SJSA1 (cell line): Measurements from ENCODE around the gene NXPH4. TPM values are rescaled to one million over a fixed set of nuclear protein-coding genes. Genes with fewer than 3 reads are reported as not detected.
A peak's percentile ranks its signal among the peaks of the same experiment; 100 is the strongest.

Source experiments
- DNase-seq, 2 experiments: peaks; one replicate each; pipeline ENCODE4 v3.0.0-alpha.2; 2015 to 2020; ENCODE audit warnings: low spot score in 2 of 2, low read depth in 1 of 2
- H3K27ac ChIP-seq: fragments of 250-450 bp; sonication (Bioruptor Pico); 2 replicates; pipeline ENCODE4 v1.5.1; 2020; ENCODE audit warnings: mild to moderate bottlenecking, moderate library complexity
- H3K27me3 ChIP-seq: fragments of 250-450 bp; sonication (Bioruptor Pico); replicated peaks from 2 replicates; pipeline ENCODE4 v1.5.1; 2020; ENCODE audit warnings: mild to moderate bottlenecking, moderate library complexity
- H3K36me3 ChIP-seq: fragments of 250-450 bp; sonication (Bioruptor Pico); 2 replicates; pipeline ENCODE4 v1.5.1; 2020; ENCODE audit warnings: mild to moderate bottlenecking
- H3K4me1 ChIP-seq: fragments of 250-450 bp; sonication (Bioruptor Pico); replicated peaks from 2 replicates; pipeline ENCODE4 v1.6.1; 2021; ENCODE audit warnings: mild to moderate bottlenecking
- H3K4me3 ChIP-seq: fragments of 250-450 bp; sonication (Bioruptor Pico); 2 replicates; pipeline ENCODE4 v1.5.1; 2020; ENCODE audit warnings: mild to moderate bottlenecking
- H3K9me3 ChIP-seq: fragments of 250-450 bp; sonication (Bioruptor Pico); replicated peaks from 2 replicates; pipeline ENCODE4 v1.5.1; 2020; ENCODE audit warnings: mild to moderate bottlenecking
- total RNA-seq: library from RNA; depleted of rRNA; stranded (reverse); fragments of >200 nt; shearing (Covaris generic); gene quantifications from 2 replicates; pipeline ENCODE4 v1.2.3, GENCODE V29; 2014

NXPH4 gene
- total RNA-seq, 1 experiment from 2014 or later, result 0.13 TPM

DNA sequence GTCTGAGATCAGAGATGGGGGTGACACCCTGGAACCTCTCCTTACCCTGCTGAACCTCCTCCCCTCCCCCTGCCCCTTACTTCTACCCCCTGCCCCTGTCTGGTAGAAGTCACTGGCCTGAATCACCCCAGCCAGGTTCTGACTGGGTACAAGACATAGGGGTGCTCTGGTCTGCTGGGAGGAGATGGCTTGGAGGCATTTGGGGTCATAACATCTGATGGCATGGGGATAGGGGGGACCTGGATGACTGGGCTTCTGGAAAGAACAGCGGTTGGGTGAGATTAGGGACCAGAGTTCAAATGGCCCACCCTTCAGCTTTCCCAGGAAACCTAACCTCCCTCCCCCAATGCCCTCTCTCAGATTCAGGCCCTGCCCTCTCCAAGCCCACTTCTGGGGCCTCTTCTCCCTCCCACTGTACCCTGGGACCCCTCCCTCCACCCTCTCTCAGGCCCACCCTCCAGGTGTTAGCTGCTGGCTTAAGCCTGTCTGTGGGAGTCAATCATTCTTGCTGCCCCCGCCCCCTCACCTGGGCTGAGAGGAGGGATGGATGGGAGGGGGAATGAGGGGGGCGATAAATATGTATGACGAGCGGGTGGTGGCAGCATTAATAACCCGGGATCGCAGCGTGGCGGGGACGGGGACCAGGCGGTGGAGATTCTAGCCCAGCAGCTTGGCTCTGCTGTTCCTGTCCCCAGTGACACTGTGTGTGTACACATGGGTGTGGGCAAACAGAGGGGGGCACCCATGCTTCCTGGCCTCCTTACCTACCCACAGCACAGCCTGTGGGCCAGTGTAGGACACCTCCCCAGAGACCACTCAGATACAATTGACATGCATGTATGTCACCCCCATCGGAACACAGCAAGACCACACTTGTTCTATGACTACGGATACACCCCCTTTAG, 5.9 kb downstream of the NXPH4 start:
- H3K4me1 ChIP-seq, result peaks cover 1% of the 10 kb centered on the region; the same call in 1 of the 2 replicates
- H3K9me3 ChIP-seq, result no peaks in the 10 kb centered on the region
- H3K27ac ChIP-seq, result no peak overlapping the region
- no peak overlapping the region for H3K4me3 ChIP-seq
- no peaks in the 10 kb centered on the region for H3K36me3 ChIP-seq
- no peak for DNase-seq
- H3K27me3 ChIP-seq, result peaks cover 44% of the 10 kb centered on the region

DNA sequence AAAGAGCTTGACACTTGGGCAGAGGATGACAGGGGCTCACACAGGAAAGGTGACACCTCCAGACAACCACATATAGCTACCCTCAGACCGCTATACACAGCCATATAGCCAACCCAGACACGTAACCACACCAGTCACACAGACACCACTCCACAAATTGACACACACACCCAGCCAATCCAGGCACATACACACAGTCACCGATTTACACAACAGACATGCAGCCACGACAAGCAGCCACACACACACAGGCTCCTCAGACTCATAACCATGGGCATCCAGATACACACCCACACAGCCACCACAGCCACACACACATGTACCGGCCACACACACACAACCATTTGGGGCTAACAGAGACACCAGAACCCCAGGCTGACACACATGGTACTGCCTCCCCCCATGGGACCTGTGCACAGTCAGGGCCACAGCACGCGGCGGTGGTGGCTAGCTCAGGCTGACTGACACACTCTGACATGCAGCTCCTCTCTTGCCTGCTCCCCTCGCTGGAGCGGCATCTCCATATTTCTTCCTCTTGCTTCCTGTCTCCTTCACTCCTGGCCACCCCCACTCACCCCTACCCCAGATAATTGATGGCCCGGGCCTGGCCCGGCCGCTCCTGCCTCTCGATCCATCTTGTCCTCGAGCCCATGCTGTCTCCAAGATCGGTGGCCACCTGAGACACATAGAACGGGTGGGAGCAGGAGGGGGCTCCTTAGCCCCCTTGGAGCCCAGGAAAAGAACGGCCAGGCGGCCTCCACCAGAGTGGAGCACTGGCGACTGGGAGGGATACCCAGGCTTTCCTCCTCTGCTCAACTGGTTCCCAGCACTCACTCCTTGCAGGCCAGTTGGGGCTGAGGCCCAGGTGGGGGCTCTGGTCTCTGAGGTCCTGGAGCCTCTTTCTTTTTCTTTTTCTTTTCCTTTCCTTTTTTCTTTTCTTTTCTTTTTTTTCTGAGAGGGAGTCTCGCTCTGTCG, 6.9 kb downstream of the NXPH4 start:
- no peaks in the 10 kb centered on the region for H3K4me1 ChIP-seq

DNA sequence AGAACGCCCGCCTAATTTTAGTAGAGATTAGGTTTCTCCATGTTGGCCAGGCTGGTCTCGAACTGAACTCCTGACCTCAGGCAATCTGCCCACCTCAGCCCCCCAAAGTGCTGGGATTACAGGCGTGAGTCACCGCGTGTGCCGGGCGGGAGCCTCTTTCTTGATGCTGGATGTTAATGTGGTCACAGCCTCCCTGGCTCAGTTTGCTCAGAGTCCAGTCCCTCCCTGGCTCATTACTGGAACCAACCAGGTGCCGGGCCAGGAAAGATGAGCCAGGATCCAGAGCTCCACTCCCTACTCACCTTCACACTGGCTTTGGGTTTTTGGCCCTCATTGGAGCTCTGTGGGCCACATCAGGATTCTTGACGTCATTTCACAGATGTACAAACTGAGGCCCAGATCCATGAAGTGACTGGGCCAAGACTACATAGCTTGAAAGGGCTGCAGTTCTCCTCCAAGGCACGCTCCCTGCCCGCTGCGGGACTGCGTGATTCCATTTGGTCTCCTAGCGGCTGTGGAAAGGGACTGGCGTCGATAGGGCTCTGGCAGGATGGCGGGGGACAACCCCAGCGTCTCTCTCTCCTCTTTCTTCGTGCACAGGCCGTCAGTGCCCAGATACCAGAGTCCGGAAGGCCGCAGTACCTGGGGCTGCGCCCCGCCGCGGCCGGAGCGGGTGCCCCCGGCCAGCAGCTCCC, 7.8 kb downstream of the NXPH4 start:
- no peak for DNase-seq
- Histone ChIP-seq H3K27me3 (peaks cover 27% of the 10 kb centered on the region), H3K36me3 (no peaks in the 10 kb centered on the region), H3K4me1 (peaks cover 5% of the 10 kb centered on the region), H3K4me3 (no peak overlapping the region), H3K27ac (no peak overlapping the region), H3K9me3 (no peaks in the 10 kb centered on the region)

More for the DNA sequence above, 6.9 kb downstream of the NXPH4 start:
- Histone ChIP-seq H3K36me3 (no peaks in the 10 kb centered on the region), H3K9me3 (no peaks in the 10 kb centered on the region), H3K4me3 (no peak overlapping the region), H3K27ac (no peak overlapping the region), H3K27me3 (peaks cover 36% of the 10 kb centered on the region)
- DNase-seq, result no peak

DNA sequence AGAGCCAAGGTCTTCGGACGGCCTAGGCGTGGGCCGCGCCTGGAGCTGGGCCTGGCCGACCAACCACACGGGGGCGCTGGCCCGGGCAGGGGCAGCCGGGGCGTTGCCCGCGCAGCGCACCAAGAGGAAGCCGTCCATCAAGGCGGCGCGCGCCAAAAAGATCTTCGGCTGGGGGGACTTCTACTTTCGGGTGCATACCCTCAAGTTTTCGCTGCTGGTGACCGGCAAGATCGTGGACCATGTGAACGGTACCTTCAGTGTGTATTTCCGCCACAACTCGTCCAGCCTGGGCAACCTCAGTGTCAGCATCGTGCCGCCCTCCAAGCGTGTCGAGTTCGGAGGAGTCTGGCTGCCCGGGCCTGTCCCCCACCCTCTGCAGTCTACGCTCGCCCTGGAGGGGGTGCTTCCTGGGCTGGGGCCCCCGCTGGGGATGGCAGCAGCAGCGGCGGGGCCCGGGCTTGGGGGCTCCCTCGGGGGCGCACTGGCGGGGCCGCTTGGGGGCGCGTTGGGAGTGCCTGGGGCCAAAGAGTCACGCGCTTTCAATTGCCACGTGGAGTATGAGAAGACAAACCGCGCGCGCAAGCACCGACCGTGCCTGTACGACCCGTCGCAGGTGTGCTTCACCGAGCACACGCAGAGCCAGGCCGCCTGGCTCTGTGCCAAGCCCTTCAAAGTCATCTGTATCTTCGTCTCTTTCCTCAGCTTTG, 8.5 kb downstream of the NXPH4 start:
- Histone ChIP-seq H3K4me1 (peaks cover 5% of the 10 kb centered on the region), H3K27me3 (peaks cover 20% of the 10 kb centered on the region), H3K4me3 (no peak overlapping the region), H3K36me3 (no peaks in the 10 kb centered on the region), H3K27ac (no peak overlapping the region), H3K9me3 (no peaks in the 10 kb centered on the region)
- DNase-seq, result no peak

DNA sequence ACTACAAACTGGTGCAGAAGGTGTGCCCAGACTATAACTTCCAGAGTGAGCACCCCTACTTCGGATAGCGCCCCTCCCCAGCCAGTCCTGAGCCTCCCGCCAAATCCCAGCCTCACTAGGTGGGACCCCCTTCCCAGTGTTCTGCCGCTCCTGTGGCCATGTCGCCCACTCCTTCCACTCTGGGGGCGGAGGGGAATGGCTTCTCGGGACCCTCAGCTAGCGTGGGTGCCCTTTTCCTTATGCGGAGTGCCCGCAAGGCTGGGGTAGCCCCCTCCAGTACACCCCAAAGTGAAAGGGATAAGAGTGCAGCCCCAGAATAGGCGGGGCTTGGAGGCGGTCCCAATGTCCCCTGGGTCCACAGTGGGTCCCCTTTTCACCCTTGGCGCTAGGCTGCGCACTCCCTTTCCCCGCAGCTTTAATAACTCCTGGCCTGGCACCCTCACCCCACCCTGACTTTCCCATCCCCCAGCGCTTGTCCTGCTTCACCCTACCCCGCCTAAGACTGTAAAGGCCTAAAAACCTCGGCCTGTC, 9.2 kb downstream of the NXPH4 start:
- Histone ChIP-seq H3K4me3 (no peak overlapping the region), H3K36me3 (no peaks in the 10 kb centered on the region), H3K4me1 (peaks cover 10% of the 10 kb centered on the region), H3K9me3 (no peaks in the 10 kb centered on the region), H3K27ac (no peak overlapping the region), H3K27me3 (peaks cover 14% of the 10 kb centered on the region)
- no peak for DNase-seq

DNA sequence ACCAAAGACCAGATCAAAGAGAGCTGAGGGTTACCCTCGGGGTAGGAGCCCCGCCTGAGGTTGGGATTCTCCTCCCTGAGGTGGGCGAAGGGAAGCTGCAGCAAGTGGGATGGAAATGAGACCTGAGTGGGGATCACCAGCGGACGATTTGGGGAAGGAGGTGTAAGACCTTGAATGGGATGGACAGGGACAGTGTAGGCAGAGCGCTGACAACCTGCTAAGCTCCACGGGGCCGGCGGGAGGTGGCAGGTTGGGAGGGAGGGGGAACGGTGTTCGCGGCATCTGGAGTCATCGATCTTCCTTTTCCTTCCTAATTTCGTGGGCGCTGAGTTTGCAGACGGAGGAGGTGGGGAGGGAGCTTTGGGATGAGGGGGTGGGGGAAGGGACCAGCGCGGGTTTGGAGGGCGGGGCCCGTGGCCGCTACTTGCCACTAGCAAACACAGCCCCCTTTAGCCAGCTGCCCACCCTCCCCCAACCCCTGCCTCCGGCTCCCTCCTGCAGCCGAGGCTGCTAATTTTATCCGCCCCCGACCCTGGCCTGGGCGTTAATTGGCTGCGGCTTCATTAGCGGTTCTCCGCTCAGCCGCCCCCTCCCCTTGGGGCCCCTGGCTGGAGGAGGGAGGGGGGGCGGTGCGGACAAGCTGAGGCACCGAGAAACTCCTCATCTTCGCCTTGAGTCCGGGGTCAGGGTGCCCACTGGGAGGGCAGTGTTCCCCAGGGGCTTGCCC, 10.2 kb downstream of the NXPH4 start:
- H3K36me3 ChIP-seq, result peaks cover 9% of the 10 kb centered on the region
- no peaks in the 10 kb centered on the region for H3K9me3 ChIP-seq
- peaks cover 15% of the 10 kb centered on the region for H3K4me1 ChIP-seq
- DNase-seq, result no peak
- H3K4me3 ChIP-seq, result no peak overlapping the region
- no peak overlapping the region for H3K27ac ChIP-seq
- peaks cover 4% of the 10 kb centered on the region; the same call in 1 of the 2 replicates for H3K27me3 ChIP-seq

DNA sequence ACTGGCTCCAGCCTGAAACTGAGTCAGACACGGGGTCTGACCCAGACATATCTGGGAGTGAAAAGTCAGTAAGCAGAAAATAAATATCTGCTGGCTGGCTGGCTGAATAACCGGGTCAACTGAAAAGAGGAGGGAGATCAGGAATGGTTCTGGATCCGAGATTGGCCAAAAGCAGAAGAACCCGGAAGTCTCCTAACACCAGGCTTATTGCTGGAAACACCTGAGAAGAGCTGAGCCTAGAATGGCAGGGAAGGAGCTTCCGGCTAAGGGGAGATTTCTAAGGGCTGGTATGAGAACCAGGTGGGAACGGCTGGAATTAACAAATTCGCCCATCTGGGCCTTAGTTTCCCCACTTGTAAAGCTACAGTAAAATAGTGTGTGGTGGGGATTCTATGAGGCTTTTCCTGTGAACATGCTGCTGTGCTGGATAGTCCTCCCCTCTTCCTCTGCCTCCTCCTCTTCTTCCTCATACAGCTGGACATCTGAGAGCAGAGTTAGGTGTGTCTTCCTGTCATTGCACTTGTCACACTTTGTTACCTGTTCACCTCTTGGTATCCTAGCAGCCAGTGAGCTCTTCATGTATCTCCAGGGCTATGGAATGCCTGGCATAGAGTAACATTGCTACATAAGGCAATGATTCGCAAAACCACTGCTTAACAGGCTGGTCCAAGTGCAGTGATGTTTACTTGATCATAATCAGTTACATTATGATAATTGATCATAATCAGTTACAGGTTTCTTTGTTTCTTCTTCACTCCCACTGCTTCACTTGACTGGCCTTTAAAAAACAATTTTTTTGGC, 10.9 kb downstream of the NXPH4 start:
- no peaks in the 10 kb centered on the region for H3K9me3 ChIP-seq
- no peak for DNase-seq
- H3K4me3 ChIP-seq, result no peak overlapping the region
- H3K36me3 ChIP-seq, result peaks cover 17% of the 10 kb centered on the region
- H3K27ac ChIP-seq, result no peak overlapping the region
- peaks cover 15% of the 10 kb centered on the region for H3K4me1 ChIP-seq
- H3K27me3 ChIP-seq, result no peaks in the 10 kb centered on the region

DNA sequence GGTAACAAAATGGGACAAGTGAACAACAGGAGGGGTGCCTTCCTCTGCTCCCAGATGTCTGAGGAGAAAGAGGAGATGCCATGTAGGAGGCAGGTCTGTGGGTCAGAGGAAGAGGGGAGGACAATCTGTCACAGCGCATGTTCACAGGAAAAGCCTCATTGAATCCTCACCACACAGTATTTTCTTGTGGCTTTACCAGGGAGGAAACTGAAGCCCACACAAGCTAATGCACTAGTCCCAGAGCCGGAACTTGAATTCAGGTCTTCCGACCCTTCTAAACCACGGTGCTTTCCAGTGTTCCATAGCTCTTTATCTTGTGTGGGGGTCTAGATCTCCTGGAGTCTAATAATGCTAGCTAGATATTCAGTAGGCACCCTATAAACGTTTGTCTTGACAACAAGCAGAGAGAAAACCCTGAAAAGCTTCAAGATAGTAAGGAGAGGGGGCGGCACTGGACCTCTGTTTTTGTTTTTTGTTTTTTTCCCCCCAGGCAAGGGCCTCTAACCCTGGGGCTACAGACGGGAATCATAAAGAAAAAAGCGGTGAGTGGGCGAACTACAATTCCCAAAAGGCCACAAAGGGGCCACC, 12.5 kb downstream of the NXPH4 start:
- no peak for DNase-seq
- no peaks in the 10 kb centered on the region for H3K9me3 ChIP-seq
- H3K27ac ChIP-seq, result peak overlapping the region; percentile 75; the same call in 1 of the 2 replicates

DNA sequence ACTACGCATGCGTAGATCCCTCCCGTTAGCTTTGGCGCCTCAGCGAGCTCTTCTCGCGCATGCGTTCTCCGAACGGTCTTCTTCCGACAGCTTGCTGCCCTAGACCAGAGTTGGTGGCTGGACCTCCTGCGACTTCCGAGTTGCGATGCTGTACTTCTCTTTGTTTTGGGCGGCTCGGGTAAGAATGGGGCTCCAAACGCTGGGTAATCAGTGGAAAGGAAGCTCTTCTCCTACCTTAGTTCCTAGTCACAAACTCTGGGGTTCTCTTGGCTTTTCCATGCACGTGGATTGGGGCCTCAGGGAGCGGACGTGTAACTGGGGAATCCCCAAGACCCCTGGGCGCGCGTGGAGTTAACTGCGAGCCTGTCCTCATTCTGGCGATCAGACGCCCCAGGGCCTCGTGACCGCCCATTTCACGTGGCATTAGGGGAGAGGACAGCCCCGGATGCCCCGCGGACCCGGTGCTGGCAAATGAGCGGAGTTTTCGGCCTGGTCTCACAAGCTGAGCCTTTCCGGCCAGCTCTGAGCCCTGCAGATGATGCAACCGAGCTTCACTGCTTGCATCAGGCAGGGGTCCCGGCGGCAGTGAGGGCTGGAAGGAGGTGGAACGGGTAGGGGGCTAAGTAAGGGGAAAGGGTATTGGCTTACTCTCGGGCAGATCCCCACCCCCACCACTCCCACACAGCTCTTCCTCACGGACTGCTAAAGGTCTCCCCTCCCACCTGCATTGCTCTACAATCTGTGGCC, 13.2 kb downstream of the NXPH4 start, which contains the start of gene SHMT2:
Gene SHMT2, plus strand, starts transcription at position 78 of the 747 bp plus-strand sequence. Its CDS starts 68 bp downstream, at position 146.
- Histone ChIP-seq H3K9me3 (no peaks in the 10 kb centered on the region), H3K36me3 (peaks cover 40% of the 10 kb centered on the region), H3K27me3 (no peaks in the 10 kb centered on the region), H3K4me1 (peaks cover 15% of the 10 kb centered on the region), H3K27ac (peak within 1 kb of the TSS; percentile 75), H3K4me3 (peak within 1 kb of the TSS; percentile 55)
- DNase-seq, result peak; percentile 84 to 98

More for the DNA sequence above, 12.5 kb downstream of the NXPH4 start:
- H3K27me3 ChIP-seq, result no peaks in the 10 kb centered on the region
- peaks cover 33% of the 10 kb centered on the region for H3K36me3 ChIP-seq
- peaks cover 15% of the 10 kb centered on the region for H3K4me1 ChIP-seq
- H3K4me3 ChIP-seq, result peak overlapping the region; percentile 55

DNA sequence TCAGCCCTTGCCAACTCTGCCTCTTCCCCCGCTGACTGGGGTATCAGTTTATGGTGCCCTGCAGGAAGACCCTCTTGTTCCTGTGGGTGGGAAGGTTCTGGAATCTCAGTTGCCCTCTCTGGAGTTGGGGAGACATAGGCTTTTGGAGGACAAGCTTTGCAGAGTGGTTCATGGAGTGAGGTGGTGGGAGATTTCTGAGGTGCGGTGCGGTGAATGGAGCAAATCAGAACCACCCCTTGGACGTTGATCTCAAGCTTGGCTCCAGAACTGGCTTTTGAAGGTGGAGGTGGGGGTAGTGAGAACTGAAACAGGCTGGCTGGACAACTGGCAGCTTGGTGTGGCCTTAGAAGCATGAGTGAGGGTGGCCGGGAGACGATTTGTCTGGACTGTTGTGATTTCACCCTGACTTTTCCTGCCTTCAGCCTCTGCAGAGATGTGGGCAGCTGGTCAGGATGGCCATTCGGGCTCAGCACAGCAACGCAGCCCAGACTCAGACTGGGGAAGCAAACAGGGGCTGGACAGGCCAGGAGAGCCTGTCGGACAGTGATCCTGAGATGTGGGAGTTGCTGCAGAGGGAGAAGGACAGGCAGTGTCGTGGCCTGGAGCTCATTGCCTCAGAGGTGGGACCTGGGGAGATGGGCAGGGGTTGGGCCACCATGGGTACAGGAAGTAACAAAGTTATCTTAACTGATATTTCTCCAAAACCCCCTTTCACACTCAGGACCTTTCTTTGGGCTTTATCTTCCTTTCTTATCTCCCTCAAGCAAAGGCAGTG, 14.0 kb downstream of the NXPH4 start:
- H3K27ac ChIP-seq, result peak overlapping the region; percentile 75
- peak overlapping the region; percentile 55 for H3K4me3 ChIP-seq
- no peak for DNase-seq
- H3K27me3 ChIP-seq, result no peaks in the 10 kb centered on the region
- H3K36me3 ChIP-seq, result peaks cover 46% of the 10 kb centered on the region
- peaks cover 15% of the 10 kb centered on the region for H3K4me1 ChIP-seq
- H3K9me3 ChIP-seq, result no peaks in the 10 kb centered on the region
